ENCODE measurements around the gene CPB2. TPM values are rescaled to one million over a fixed set of nuclear protein-coding genes. Genes with fewer than 3 reads are reported as not detected.

The CPB2 gene
- total RNA-seq, 1 experiment from 2014 or later = 0.15 TPM

DNA sequence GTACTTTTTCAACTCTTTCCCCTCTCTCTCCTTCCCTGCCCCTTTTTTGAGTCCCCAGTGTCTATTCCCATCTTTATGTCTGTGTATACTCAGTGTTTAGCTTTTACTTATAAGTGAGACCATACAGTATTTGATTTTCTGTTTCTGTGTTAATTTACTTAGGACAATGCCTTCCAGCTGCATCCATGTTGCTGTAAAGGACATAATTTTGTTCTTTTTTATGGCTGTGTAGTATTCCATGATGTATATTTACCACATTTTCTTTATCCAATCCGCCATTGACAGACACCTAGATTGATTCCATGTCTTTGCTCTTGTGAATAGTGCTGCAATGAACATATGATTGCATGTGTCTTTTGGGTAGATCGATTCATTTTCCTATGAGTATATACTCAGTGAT lies 41.5 kb downstream of the CPB2 start:
- ATAC-seq (no peak), DNase-seq (ENCODE audit: low read depth, low spot score) (no peak)
- Histone ChIP-seq H3K79me2 (ENCODE audit: insufficient read depth, low read length) (no peaks in the 10 kb centered on the region), H3K36me3 (ENCODE audit: control insufficient read depth in 1 of 2, insufficient read depth in 2 of 2, low read length in 2 of 2) (no peaks in the 10 kb centered on the region), H3K27ac (ENCODE audit: low read depth, low read length) (no peak overlapping the region), H2AFZ (ENCODE audit: low read depth, low read length, poor library complexity, severe bottlenecking) (no peak overlapping the region), H4K20me1 (ENCODE audit: insufficient read depth) (no peaks in the 10 kb centered on the region), H3K9ac (ENCODE audit: low read length) (no peak overlapping the region), H3K4me2 (ENCODE audit: low read length) (no peak overlapping the region), H3K4me1 (ENCODE audit: control insufficient read depth in 1 of 2, insufficient read depth in 2 of 2, low read length in 2 of 2) (no peaks in the 10 kb centered on the region), H3K27me3 (ENCODE audit: insufficient read depth, low read length) (no peaks in the 10 kb centered on the region), H3K4me3 (replicated peaks in 1 of 2; ENCODE audit: low read depth in 1 of 2, low read length in 2 of 2) (no peak overlapping the region), H3K9me3 (ENCODE audit: control insufficient read depth in 1 of 2, insufficient read depth in 1 of 2, low read depth in 1 of 2, low read length in 2 of 2) (no peaks in the 10 kb centered on the region), H3K9me2 (ENCODE audit: insufficient read depth) (no peaks in the 10 kb centered on the region)
- intact Hi-C loops (cut with micrococcal nuclease) = no loop called here
- no TSS peak for BruUV-seq (replicated peaks)
- ChIA-PET RAD21 (ENCODE audit: low non-redundant PET in 1 of 2, low total read pairs in 2 of 2, uncharacterized antibody in 2 of 2, unreplicated experiment in 2 of 2) (no interaction called here), POLR2A (no interaction called here), CTCF (no interaction called here)
- TF ChIP-seq FOSL1 (IDR thresholded peaks at IDR 0.05; ENCODE audit: low read depth) (no peak), POLR2A (IDR thresholded peaks at IDR 0.05; ENCODE audit: borderline replicate concordance, extremely low read depth, insufficient read depth, insufficient read length) (no peak)

DNA sequence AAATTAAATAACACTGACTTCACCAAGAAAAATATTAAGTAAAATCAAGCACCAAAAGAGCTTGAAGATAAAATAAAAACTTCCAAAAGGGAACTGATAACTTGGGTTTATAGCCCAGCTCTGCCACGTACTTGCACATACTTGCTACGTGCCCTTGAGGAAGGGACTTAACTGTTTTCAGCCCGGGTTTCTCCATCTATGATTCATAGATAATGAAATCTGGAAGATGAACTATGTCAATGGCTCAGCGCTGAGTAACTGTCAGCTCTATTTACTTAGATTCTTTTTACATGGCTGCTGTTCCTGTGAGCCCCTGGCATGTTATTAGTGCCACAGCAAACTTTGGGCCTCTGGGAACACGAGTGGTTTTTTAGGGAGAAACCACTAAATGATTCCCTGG lies 42.6 kb downstream of the CPB2 start:
- intact Hi-C loops (cut with micrococcal nuclease) = no loop called here
- DNase-seq (ENCODE audit: low read depth, low spot score) (no peak), ATAC-seq (no peak)
- ChIA-PET CTCF (no interaction called here), RAD21 (ENCODE audit: low non-redundant PET in 1 of 2, low total read pairs in 2 of 2, uncharacterized antibody in 2 of 2, unreplicated experiment in 2 of 2) (no interaction called here), POLR2A (no interaction called here)
- H3K27ac ChIP-seq (ENCODE audit: low read depth, low read length) = no peak overlapping the region
- TF ChIP-seq SRF (IDR thresholded peaks at IDR 0.05; ENCODE audit: low read depth) (no peak), JUND (IDR thresholded peaks at IDR 0.05) (no peak), POLR2A (IDR thresholded peaks at IDR 0.05; ENCODE audit: borderline replicate concordance, extremely low read depth, insufficient read depth, insufficient read length) (no peak), FOSL1 (IDR thresholded peaks at IDR 0.05; ENCODE audit: low read depth) (no peak)
- no peaks in the 10 kb centered on the region for H3K79me2 ChIP-seq (ENCODE audit: insufficient read depth, low read length)
- no peak overlapping the region for H3K9ac ChIP-seq (ENCODE audit: low read length)
- H3K9me2 ChIP-seq (ENCODE audit: insufficient read depth) = no peaks in the 10 kb centered on the region
- H2AFZ ChIP-seq (ENCODE audit: low read depth, low read length, poor library complexity, severe bottlenecking) = no peak overlapping the region
- H3K36me3 ChIP-seq (ENCODE audit: control insufficient read depth in 1 of 2, insufficient read depth in 2 of 2, low read length in 2 of 2) = no peaks in the 10 kb centered on the region
- no peaks in the 10 kb centered on the region for H3K27me3 ChIP-seq (ENCODE audit: insufficient read depth, low read length)
- H3K9me3 ChIP-seq (ENCODE audit: control insufficient read depth in 1 of 2, insufficient read depth in 1 of 2, low read depth in 1 of 2, low read length in 2 of 2) = no peaks in the 10 kb centered on the region
- no peaks in the 10 kb centered on the region for H4K20me1 ChIP-seq (ENCODE audit: insufficient read depth)
- H3K4me3 ChIP-seq (replicated peaks in 1 of 2; ENCODE audit: low read depth in 1 of 2, low read length in 2 of 2) = no peak overlapping the region
- no TSS peak for BruUV-seq (replicated peaks)
- no peaks in the 10 kb centered on the region for H3K4me1 ChIP-seq (ENCODE audit: control insufficient read depth in 1 of 2, insufficient read depth in 2 of 2, low read length in 2 of 2)
- no peak overlapping the region for H3K4me2 ChIP-seq (ENCODE audit: low read length)

DNA sequence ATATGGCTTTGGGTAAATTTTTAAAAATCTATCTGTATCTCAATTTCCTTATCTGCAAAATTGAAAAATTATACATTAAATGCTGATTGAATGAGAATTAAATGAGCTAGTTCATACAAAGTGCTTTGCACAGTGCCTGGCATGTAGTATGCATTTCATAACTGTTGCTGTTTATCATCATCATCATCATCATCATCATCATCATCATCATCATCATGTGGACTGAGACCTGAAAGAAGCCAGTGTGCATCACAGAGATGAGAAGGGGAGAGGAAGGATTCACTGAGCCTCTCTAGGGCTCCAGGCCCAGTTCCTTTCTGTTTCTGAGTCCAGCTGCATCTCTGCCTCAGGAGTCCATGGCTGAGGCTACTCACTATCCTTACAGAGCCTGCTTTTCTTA lies 45.4 kb downstream of the CPB2 start:
- no peak overlapping the region for H3K27ac ChIP-seq (ENCODE audit: low read depth, low read length)
- no peaks in the 10 kb centered on the region for H3K36me3 ChIP-seq (ENCODE audit: control insufficient read depth in 1 of 2, insufficient read depth in 2 of 2, low read length in 2 of 2)
- H3K4me1 ChIP-seq (ENCODE audit: control insufficient read depth in 1 of 2, insufficient read depth in 2 of 2, low read length in 2 of 2) = no peaks in the 10 kb centered on the region
- H3K9me3 ChIP-seq (ENCODE audit: control insufficient read depth in 1 of 2, insufficient read depth in 1 of 2, low read depth in 1 of 2, low read length in 2 of 2) = no peaks in the 10 kb centered on the region
- no TSS peak for BruUV-seq (replicated peaks)
- H3K4me3 ChIP-seq (replicated peaks in 1 of 2; ENCODE audit: low read depth in 1 of 2, low read length in 2 of 2) = no peak overlapping the region
- ATAC-seq (no peak), DNase-seq (ENCODE audit: low read depth, low spot score) (no peak)
- no peak for TF ChIP-seq EZH2phosphoT487 (IDR thresholded peaks at IDR 0.05; ENCODE audit: borderline replicate concordance)
- TF ChIP-seq TCF7L2 (IDR thresholded peaks at IDR 0.05; ENCODE audit: borderline replicate concordance, extremely low read depth, insufficient read depth, insufficient read length) = no peak
- TF ChIP-seq CEBPB (IDR thresholded peaks at IDR 0.05; ENCODE audit: low read depth) = no peak
- TF ChIP-seq CBX3 (IDR thresholded peaks at IDR 0.05; ENCODE audit: low read depth) = no peak
- no peak for TF ChIP-seq SIN3A (IDR thresholded peaks at IDR 0.05; ENCODE audit: low read depth)
- TF ChIP-seq, protein P1, sequence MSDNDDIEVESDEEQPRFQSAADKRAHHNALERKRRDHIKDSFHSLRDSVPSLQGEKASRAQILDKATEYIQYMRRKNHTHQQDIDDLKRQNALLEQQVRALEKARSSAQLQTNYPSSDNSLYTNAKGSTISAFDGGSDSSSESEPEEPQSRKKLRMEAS (IDR thresholded peaks at IDR 0.05) = no peak
- no peaks in the 10 kb centered on the region for H4K20me1 ChIP-seq (ENCODE audit: insufficient read depth)
- no peak overlapping the region for H2AFZ ChIP-seq (ENCODE audit: low read depth, low read length, poor library complexity, severe bottlenecking)
- no peak overlapping the region for H3K4me2 ChIP-seq (ENCODE audit: low read length)
- POLR2A ChIA-PET = no interaction called here
- H3K27me3 ChIP-seq (ENCODE audit: insufficient read depth, low read length) = no peaks in the 10 kb centered on the region
- RAD21 ChIA-PET (ENCODE audit: low non-redundant PET in 1 of 2, low total read pairs in 2 of 2, uncharacterized antibody in 2 of 2, unreplicated experiment in 2 of 2) = no interaction called here
- H3K9ac ChIP-seq (ENCODE audit: low read length) = no peak overlapping the region
- intact Hi-C loops (cut with micrococcal nuclease) = no loop called here
- H3K79me2 ChIP-seq (ENCODE audit: insufficient read depth, low read length) = no peaks in the 10 kb centered on the region
- H3K9me2 ChIP-seq (ENCODE audit: insufficient read depth) = no peaks in the 10 kb centered on the region
- CTCF ChIA-PET = no interaction called here

Data from HCT116 (cell line).